HepG2 (cell line): ENCODE measurements around the gene AUP1. TPM values are rescaled to one million over a fixed set of nuclear protein-coding genes. Genes with fewer than 3 reads are reported as not detected.

Source experiments
- ATAD3A ChIP-seq: sonication (generic); formaldehyde crosslinking; IDR thresholded peaks from 2 replicates; pipeline ENCODE4 v1.4.0; 2020; ENCODE audit warnings: missing genetic modification reagents
- EHMT2 ChIP-seq: fragments of 200-600 bp; sonication (generic); IDR thresholded peaks from 2 replicates; pipeline ENCODE4 v1.7.0; 2017; ENCODE audit warnings: antibody characterized with exemption, low read depth, low read length, borderline replicate concordance
- ETS1 ChIP-seq: sonication (generic); formaldehyde crosslinking; IDR thresholded peaks from 2 replicates; pipeline ENCODE4 v1.4.0; 2020; ENCODE audit warnings: missing genetic modification reagents
- FOXC1 ChIP-seq: sonication (generic); formaldehyde crosslinking; IDR thresholded peaks from 2 replicates; pipeline ENCODE4 v1.8.0; 2022; ENCODE audit warnings: mild to moderate bottlenecking, missing genetic modification reagents, borderline replicate concordance
- KAT7 ChIP-seq: IDR thresholded peaks from 2 replicates; pipeline ENCODE4 v1.6.1; 2018; ENCODE audit warnings: borderline replicate concordance, missing compliant biosample characterization
- POLR2AphosphoS2 ChIP-seq: IDR thresholded peaks from 2 replicates; pipeline ENCODE4 v1.6.1; 2011; ENCODE audit warnings: low read depth, low read length, improper control_type of control experiment
- REXO4 ChIP-seq: sonication (generic); formaldehyde crosslinking; IDR thresholded peaks from 2 replicates; pipeline ENCODE4 v1.8.0; 2022; ENCODE audit warnings: missing genetic modification reagents, mild to moderate bottlenecking, borderline replicate concordance
- SMYD3 ChIP-seq: sonication (generic); formaldehyde crosslinking; IDR thresholded peaks from 2 replicates; pipeline ENCODE4 v1.8.1; 2023; ENCODE audit warnings: mild to moderate bottlenecking, missing genetic modification reagents
- SNAI1 ChIP-seq: sonication (generic); formaldehyde crosslinking; IDR thresholded peaks from 2 replicates; pipeline ENCODE4 v1.5.0; 2020; ENCODE audit warnings: mild to moderate bottlenecking, missing genetic modification reagents, borderline replicate concordance
- TEAD3 ChIP-seq: optimal IDR thresholded peaks from 2 replicates; pipeline ENCODE3; 2016; ENCODE audit warnings: borderline replicate concordance
- ZBTB10 ChIP-seq: sonication (generic); formaldehyde crosslinking; IDR thresholded peaks from 2 replicates; pipeline ENCODE4 v1.4.0; 2020; ENCODE audit warnings: missing genetic modification reagents, borderline replicate concordance
- ZKSCAN1 ChIP-seq: fragments of 150-350 bp; IDR thresholded peaks from 2 replicates; pipeline ENCODE4 v1.6.1; 2014; ENCODE audit warnings: low read length
- ZNF136 ChIP-seq: sonication (generic); formaldehyde crosslinking; IDR thresholded peaks from 2 replicates; pipeline ENCODE4 v1.8.1; 2022; ENCODE audit warnings: low read depth, mild to moderate bottlenecking, moderate library complexity, missing genetic modification reagents
- ZNF232 ChIP-seq: sonication (generic); formaldehyde crosslinking; IDR thresholded peaks from 2 replicates; pipeline ENCODE4 v1.4.0; 2020; ENCODE audit warnings: missing genetic modification reagents, borderline replicate concordance
- ZNF275 ChIP-seq: sonication (generic); formaldehyde crosslinking; IDR thresholded peaks from 2 replicates; pipeline ENCODE4 v1.8.0; 2022; ENCODE audit warnings: missing genetic modification reagents, mild to moderate bottlenecking, inconsistent platforms, borderline replicate concordance
- ZNF557 ChIP-seq: sonication (generic); formaldehyde crosslinking; IDR thresholded peaks from 2 replicates; pipeline ENCODE4 v1.4.0; 2020; ENCODE audit warnings: missing genetic modification reagents
- ZNF564 ChIP-seq: sonication (generic); formaldehyde crosslinking; IDR thresholded peaks from 2 replicates; pipeline ENCODE4 v1.8.1; 2023; ENCODE audit warnings: mild to moderate bottlenecking, missing genetic modification reagents
- ZNF644 ChIP-seq: IDR thresholded peaks from 2 replicates; pipeline ENCODE4 v1.6.1; 2016; ENCODE audit warnings: low read depth
- ZSCAN30 ChIP-seq: sonication (generic); formaldehyde crosslinking; IDR thresholded peaks from 2 replicates; pipeline ENCODE4 v1.5.0; 2020; ENCODE audit warnings: mild to moderate bottlenecking, missing genetic modification reagents
- polyA plus RNA-seq, 8 experiments: library from polyadenylated mRNA; depleted of rRNA in 3 of 8; stranded (reverse) in 7 of 8; unstranded in 1 of 8; fragments of >200 nt; fragmentation: Illumina TruSeq in 4 of 8; extraction: Trizol in 4 of 8; gene quantifications; 2 replicates each; pipeline versions ENCODE4 v1.2.1 to v1.2.3, GENCODE V29; 2011 to 2016; ENCODE audit warnings: low read depth in 4 of 8, missing spikeins in 1 of 8, mixed read lengths in 1 of 8; ENCODE audit not compliant: insufficient read depth in 1 of 8
- total RNA-seq, 5 experiments: library from RNA; depleted of rRNA; stranded (reverse); fragments of >200 nt; fragmentation: Illumina TruSeq; extraction: Trizol; gene quantifications; 2 replicates each; pipeline ENCODE4 v1.2.3, GENCODE V29; 2016; ENCODE audit warnings: low read depth in 1 of 5
- TF ChIP-seq, protein P1 (sequence below): sonication (generic); formaldehyde crosslinking; IDR thresholded peaks from 2 replicates; pipeline ENCODE4 v1.8.1; 2023; ENCODE audit warnings: missing genetic modification reagents, inconsistent platforms, borderline replicate concordance
- TF ChIP-seq, protein P2 (sequence below), 2 experiments: sonication (generic) in 1 of 2; formaldehyde crosslinking in 1 of 2; IDR thresholded peaks; 2 replicates each; pipeline versions ENCODE4 v1.4.0 to v1.6.1; 2018 to 2020; ENCODE audit warnings: missing genetic modification reagents in 2 of 2, borderline replicate concordance in 1 of 2, low read depth in 1 of 2, mild to moderate bottlenecking in 1 of 2, missing biosample characterization in 1 of 2

AUP1 gene
- total and polyA plus RNA-seq, 2 of the 13 experiments (the other 11 are each of a cell fraction or from before 2014, with no cell fraction given), result 174 to 267 TPM

GRCh38 chr2:74502720-74503505 is 26.6 kb downstream of the AUP1 start (continued):
- TF ChIP-seq ZNF136 (CRISPR knock-in tag) (peak; percentile 62), TEAD3 (peak; percentile 67), ZBTB10 (peak; percentile 89; the same call in 1 of the 2 replicates), ATAD3A (no peak), KAT7 (CRISPR knock-in tag) (peak; percentile 95), ZNF644 (CRISPR knock-in tag) (no peak), ZSCAN30 (CRISPR knock-in tag) (no peak), SNAI1 (0 out of 2 replicates have a peak, but pooled peaks have one; percentile 39), REXO4 (CRISPR knock-in tag) (peak; percentile 41; the same call in 1 of the 2 replicates), FOXC1 (CRISPR knock-in tag) (peak; percentile 50; the same call in 1 of the 2 replicates), ZNF557 (0 out of 2 replicates have a peak, but pooled peaks have one; percentile 9), POLR2AphosphoS2 (no peak), ZNF275 (no peak), ZNF232 (CRISPR knock-in tag) (0 out of 2 replicates have a peak, but pooled peaks have one; percentile 14), ZNF564 (CRISPR knock-in tag) (peak; percentile 78), ETS1 (CRISPR knock-in tag) (no peak; the same call in 1 of the 2 replicates), EHMT2 (no peak), SMYD3 (CRISPR knock-in tag) (peak; percentile 88), ZKSCAN1 (no peak)
- TF ChIP-seq, protein P1, sequence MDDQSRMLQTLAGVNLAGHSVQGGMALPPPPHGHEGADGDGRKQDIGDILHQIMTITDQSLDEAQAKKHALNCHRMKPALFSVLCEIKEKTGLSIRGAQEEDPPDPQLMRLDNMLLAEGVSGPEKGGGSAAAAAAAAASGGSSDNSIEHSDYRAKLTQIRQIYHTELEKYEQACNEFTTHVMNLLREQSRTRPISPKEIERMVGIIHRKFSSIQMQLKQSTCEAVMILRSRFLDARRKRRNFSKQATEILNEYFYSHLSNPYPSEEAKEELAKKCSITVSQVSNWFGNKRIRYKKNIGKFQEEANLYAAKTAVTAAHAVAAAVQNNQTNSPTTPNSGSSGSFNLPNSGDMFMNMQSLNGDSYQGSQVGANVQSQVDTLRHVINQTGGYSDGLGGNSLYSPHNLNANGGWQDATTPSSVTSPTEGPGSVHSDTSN (CRISPR knock-in tag), result no peak
- TF ChIP-seq, protein P2, sequence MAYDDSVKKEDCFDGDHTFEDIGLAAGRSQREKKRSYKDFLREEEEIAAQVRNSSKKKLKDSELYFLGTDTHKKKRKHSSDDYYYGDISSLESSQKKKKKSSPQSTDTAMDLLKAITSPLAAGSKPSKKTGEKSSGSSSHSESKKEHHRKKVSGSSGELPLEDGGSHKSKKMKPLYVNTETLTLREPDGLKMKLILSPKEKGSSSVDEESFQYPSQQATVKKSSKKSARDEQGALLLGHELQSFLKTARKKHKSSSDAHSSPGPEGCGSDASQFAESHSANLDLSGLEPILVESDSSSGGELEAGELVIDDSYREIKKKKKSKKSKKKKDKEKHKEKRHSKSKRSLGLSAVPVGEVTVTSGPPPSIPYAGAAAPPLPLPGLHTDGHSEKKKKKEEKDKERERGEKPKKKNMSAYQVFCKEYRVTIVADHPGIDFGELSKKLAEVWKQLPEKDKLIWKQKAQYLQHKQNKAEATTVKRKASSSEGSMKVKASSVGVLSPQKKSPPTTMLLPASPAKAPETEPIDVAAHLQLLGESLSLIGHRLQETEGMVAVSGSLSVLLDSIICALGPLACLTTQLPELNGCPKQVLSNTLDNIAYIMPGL (CRISPR knock-in tag; IDR thresholded peaks at IDR 0.05; ENCODE audit: borderline replicate concordance in 1 of 2, low read depth in 1 of 2), result peak; percentile 92 to 98
